Retina (tissue), 1 donor: Measurements from ENCODE around the gene PTS.
A peak's percentile ranks its signal among the peaks of the same experiment; 100 is the strongest.
"Not testable (repeated sequence)": the region's sequence is repeated elsewhere in the genome, so short reads cannot be mapped to it uniquely, and the experiment has no call there.

Source experiments
- DNase-seq: peaks from one replicate; pipeline ENCODE4 v3.0.0-alpha.2; 2016

PTS gene

DNA sequence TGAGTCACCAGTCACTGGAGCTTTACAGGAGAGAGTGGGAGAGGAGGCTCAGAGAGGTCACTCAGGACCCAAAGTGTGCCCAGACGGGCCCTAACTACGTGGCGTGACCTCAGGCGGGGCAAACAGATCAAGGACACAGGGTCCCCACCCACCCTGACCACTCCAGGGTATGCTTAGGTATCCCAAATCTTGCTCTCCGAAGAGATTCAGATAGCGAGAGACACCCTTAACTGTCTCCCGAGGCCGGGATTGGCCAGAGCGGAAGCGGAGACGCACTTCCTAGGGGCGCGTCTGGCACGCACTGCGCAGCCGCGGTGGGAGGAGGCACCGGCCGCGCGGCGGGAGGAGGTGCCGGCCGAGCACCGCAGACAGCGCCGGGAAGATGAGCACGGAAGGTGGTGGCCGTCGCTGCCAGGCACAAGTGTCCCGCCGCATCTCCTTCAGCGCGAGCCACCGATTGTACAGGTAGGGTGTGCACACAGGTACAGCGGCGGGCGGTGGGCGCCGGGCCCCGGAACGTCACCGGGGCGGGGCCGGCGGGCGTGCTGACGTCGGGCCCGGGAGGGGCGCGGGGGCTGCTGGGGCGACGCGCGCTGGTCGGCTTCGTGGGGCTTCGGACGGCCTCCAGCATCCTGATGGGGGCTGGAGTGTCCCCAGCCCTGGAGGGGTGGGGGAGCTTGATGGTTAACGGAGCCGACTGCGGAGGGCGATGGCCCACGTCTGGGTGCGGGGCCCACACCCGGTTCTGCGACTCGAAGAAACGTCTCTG lies at the start of gene PTS:
PTS (plus strand) TSS at position 367 of the 769 bp plus-strand sequence; CDS start at position 383, 16 bp downstream.
- peak; percentile 96 for DNase-seq

DNA sequence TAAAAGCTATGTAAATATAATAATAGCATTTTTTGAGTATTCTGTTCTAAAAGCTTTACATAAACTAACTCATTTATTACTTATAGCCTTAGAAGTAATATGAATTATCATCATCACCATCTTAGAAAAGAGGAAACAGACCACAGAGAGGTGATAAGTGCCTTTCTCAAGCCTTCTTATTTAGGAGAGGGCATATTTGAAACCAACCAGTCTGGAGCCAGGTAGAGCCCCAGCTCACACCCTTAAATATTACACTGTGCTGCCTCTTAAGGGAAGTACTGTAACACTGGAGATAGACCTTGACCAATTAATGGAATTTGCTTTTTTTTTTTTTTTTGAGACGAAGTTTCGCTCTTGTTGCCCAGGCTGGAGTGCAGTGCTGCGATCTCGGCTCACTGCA lies 48.6 kb upstream of the PTS start:
- DNase-seq = no peak

DNA sequence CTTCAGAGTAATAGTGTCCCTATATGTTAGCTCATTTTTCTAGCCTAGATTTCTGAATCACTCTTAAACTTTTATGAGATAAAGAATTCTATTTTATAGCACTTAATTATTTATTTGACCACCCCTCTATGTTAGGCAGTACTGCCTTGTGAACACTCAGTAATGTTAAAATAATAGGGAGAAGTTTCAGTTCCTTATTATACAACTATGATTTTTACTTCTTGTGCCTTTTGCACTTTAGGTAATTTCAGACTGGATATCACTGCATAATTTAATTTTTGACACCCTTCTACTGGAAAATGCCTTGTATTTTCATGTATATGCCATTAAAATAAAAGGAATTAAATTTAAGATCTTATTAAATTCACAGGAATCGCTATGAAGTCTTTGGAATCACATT lies 47.8 kb upstream of the PTS start:
- no peak for DNase-seq

DNA sequence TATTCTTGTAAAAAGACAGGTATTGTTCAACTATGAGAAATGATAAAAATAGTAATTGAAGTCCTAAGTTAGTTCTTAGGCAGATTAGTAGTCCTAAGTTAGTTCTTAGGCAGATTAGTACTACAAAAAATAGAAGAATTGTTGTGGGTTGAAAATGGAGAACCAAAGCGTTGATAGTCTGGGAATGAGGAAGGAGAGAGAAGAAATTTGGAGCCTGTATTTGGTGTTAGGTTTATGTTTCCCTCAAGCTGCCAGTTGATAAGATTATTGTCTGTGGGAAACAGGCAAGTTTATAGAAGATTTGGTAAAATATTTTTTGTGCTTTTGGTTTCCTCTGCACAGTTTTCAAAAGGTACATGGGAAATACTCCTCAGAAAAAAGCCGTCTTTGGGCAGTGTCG lies 47.3 kb upstream of the PTS start:
- no peak for DNase-seq

DNA sequence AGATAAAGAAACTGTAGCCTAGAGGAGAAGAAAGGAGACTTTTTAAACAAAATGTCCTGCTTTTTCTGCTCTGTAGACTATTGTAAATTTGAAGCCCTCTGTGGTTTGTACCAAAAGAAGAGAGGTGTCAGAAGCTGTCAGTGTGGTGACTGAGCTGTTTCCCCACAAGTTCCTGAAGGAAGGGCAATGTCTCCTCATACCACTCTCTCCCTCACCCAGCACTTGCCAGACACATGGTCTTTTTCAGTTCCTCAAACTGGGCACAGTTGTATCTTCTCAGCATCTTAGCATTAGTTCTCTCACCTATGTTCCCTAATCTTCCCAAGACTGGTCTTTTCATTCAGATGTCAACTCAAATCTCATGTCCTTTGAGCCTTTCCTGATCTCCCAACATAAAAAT lies 46.6 kb upstream of the PTS start:
- no peak for DNase-seq

DNA sequence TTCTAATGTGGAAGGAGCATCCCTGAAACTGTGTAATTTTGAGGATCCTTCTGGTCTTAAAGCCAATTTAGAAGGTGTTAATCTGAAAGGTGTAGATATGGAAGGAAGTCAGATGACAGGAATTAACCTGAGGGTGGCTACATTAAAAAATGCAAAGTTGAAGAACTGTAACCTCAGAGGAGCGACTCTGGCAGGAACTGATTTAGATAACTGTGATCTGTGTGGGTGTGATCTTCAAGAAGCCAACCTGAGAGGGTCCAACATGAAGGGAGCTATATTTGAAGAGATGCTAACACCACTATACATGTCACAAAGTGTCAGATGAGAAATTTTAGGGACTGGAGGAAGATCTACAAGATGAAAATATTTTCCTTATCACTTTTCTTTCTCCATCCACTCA lies 43.4 kb upstream of the PTS start:
- no peak for DNase-seq

DNA sequence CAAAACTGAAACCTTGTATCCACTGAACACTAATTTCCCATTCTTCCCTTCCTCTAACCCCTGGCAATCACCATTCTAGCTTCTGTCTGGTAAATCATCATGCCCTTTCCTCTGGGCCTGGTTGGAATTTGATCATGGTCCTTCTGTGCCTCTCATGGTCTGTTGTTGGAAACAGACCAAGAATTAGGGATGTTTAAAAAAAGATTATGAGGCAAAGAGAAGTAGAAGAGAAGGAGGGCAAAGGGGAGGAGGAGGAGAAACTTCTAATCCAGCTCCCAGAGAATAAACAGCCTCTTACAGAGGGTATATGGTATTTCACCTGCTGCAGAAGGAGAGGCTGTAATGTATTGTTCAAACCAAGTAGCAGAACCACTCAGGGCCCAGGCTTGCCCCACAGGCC lies 40.3 kb upstream of the PTS start:
- DNase-seq = no peak

DNA sequence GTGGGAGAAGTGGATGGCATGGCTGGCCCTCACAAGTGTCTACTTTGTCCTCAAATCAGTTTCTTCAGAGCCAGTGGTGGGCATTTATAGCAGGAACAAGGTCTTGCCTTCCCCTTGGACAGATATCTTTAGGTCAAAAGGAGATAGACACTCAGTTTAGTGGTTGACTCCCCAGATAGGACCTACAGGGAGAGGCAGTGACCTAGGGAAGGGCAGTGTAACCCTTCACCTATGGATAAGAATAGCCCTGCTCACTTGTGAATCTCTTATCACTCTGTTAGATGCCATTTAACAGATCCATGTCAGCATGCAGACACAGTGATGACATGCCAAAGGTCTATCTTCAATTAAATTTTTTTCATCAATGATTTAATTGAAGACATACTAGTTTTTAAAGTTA lies 39.9 kb upstream of the PTS start:
- DNase-seq = no peak

DNA sequence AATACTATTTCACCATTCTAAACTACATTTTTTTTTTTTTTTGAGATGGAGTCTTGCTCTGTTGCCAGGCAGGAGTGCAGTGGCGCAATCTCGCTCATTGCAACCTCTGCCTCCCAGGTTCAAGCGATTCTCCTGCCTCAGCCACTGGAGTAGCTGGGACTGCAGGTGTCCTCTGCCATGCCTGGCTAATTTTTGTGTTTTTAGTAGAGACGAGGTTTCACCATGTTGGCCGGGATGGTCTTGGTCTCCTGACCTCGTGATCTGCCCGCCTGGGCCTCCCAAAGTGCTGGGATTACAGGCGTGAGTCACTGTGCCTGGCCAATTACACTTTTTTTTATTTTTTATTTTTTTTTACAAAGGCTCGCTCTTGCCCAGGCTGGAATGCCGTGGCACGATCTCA lies 31.1 kb upstream of the PTS start:
- not testable (repeated sequence) for DNase-seq

DNA sequence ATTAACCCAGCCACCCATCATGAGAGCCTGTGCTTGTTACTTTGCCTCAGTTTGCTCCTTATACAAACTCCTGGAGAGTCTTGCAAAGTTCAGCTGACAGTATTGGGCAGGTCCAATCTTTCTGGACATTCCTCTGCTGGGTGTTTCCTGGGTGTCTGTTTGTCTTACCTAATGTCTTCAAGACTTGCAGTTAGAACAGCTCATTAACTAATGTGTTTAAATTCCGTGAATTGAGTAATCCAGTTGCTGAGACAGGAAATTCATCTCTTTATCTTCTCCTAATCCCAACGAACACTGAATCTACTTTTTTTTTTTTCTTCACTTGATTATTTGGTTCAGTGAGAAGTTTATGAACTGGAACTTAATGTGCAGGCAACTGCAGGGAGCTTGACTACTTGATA lies 30.3 kb upstream of the PTS start:
- no peak for DNase-seq

DNA sequence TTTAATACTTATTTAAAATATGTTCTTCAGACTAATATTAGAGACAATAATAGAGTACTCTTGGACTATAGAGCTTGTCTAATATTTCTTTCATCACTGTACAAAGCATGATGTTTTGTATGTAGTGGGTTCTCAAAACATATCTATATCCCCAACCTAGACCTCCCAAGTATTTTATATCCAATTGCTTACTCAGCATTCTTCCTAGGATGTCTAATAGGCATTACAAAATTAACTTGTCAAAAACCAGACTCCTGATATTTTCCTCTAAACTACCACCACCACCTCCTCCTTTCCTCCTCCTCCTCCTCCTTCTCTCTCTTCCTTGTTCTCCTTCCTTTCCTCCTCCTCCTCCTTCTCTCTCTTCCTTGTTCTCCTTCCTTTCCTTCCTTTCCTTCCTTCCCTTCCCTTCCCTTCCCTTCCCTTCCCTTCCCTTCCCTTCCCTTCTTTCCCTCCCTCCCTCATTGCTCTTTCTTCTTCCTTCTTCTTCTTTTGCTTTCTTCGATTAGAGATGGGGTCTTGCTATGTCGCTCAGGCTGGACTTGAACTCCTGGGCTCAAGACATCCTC lies 29.6 kb upstream of the PTS start:
- no peak for DNase-seq

DNA sequence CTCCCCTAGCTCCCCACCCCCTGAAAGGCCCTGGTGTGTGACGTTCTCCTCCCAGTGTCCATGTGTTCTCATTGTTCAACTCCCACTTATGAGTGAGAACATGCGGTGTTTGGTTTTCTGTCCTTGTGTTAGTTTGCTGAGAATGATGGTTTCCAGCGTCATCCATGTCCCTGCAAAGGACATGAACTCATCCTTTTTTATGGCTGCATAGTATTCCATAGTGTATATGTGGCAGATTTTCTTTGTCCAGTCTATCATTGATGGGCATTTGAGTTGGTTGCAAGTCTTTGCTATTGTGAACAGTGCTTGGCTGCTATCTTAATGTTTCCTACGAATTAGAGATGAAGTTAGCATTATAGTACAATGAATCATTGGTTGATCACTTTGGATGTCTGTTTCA lies 27.1 kb upstream of the PTS start:
- not testable (repeated sequence) for DNase-seq

DNA sequence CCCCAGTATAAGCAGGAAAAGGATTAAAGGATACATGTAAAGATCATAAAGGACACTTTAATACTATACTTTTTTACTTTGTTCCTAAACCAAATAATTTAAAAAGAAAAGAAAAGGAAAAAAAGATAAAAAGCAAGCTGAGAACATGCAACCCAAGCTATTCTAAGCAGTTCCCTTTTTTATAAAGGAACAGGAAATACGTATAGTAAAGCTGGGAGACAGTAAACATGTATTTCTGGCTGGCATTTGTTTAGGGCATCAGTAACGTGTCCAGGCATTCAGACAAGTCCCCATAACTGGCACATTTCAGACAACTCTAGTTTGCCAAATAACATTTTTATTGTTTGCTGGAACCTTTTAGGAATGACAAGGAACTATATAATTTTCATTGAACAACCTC lies 26.0 kb upstream of the PTS start:
- no peak for DNase-seq

DNA sequence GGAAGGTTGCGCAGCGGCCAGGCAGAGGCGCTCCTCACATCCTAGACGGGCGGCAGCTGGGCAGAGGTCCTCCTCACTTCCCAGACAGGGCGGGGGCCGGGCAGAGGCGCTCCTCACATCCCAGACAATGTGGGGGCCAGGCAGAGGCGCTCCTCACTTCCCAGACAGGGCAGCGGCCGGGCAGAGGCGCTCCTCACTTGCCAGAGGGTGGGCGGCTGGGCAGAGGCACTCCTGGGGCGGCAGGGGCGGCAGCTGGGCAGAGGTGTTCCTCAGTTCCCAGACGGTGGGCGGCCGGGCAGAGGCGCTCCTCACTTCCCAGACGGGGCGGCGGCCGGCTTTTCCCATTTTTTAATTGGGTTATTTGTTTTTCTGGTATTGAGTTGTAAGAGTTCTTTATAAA lies 20.2 kb upstream of the PTS start:
- no peak for DNase-seq

DNA sequence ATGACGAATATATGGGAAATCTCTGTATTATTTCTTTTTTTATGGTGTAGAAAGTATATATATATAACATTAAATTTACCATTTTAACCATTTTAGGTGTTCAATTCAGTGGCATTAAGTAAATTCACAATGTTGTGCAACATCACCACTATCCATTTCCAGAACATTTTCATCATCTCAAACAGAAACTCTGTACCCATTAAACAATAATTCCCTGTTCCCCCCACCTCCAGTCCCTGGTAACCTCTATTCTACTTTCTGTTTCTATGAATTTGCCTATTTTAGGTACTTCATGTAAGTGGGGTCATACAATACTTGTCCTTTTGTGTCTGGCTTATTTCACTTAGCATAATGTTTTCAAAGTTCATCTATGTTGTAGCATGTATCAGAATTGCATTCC lies 15.3 kb upstream of the PTS start:
- no peak for DNase-seq

DNA sequence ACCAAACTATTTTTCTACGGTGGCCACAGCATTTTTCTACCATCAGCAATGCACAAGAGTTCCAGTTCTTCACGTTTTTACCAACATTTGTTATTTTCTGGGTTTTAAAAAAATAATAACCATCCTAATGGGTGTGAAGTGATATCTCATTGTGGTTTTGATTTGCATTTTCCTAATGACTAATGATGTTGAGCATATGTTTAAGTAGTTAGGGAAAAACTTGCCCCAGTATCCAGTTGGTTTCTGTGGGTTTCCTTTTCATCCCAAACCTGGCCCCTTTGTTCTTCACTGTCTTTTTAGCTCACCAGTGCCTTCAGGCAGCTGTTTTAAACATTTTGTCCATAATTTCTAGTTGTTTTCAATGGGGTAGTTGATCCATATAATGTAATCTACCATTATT lies 14.7 kb upstream of the PTS start:
- no peak for DNase-seq

DNA sequence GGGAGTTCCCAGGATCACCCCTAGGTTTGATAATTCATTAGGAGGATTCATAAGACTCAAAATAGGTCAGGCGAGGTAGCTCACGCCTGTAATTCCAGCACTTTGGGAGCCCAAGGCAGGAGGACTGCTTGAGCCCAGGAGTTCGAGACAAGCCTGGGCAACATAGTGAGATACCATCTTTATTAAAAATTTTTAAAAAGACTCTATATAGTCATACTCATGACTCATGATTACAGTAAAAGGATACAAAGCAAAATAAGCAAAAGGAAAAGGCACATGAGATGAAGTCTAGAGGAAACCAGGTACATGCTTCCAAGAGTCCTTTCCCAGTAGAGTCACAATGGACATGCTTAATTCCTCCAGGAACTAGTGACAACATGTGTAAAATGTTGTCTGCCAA lies 13.9 kb upstream of the PTS start:
- no peak for DNase-seq

DNA sequence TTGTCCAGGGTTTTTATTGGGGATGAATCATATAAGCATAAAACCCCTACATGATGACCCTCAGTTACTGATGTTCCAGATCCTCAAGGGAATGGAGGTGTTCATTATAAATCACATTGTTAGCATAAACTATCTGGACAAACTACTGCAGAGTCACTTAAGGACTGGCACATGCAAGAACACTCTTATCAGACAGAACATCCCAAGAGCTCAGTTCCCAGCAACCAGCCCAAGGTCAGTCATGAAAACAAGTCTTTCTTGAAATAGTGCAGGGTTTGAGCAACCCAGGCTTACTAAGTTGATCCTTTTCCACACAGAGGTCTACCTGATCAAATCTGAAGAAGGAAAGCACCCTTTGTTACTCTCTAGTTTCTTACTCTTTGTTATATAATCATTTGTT lies 13.5 kb upstream of the PTS start:
- no peak for DNase-seq

DNA sequence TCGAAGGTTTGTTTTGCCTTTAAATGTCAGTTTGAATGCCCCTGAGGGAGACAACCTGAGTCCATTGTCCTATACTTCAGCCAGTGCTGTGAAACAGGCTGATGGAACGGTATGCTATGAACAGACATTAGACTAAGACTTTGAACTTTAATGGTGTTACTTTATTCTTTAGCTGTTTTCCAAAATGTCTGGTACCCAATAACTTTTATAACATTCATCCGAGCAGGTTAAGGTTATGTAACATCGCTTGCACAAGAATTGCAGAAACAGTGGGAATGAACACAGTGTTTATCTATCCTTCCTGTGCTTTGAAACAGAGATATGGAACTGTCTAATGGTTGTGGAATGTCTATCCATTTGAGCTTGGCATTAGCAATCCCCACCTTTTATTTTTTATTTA lies 12.5 kb upstream of the PTS start:
- DNase-seq = no peak

DNA sequence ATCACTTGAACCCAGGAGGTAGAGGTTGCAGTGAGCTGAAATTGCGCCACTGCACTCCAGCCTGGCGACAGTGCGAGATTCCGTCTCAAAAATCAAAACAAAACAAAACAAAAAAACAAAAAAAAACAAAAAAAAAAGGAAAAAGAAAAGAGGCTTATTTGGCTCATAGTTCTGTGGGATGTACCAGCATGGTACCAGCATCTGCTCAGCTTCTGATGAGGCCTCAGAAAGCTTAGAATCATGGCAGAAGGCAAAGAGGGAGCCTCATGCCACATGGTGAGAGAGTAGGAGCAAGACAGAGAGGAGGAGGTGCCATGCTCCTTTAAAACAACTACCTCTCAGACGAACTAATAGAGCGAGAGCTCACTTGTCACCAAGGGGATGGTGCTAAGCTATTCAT lies 10.6 kb upstream of the PTS start:
- no peak for DNase-seq

DNA sequence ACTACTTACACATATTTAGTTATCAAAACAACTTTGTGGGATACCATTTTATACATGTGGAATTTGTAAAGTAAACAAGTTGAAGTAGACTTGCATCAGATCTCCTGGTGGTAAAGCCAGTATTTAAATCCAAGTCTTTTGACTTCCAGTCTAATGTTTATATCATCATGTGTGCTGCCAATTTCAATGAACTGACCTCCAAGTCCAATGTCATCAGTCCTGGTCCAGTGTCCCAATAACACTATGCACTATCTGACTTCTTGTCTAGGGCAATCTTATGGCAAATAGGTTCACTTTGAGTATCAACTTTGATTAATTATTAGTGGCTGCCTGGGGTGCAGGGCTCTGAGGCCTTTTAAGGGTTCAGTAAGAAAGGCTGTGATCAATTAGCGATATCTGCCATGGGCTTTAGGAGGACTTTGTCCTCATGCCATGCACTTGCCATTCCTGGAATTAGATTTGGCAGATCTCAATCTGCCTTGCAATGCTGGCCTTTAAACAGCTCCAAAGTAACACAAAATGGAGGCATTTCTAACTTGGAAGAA lies 9.6 kb upstream of the PTS start:
- DNase-seq = no peak

DNA sequence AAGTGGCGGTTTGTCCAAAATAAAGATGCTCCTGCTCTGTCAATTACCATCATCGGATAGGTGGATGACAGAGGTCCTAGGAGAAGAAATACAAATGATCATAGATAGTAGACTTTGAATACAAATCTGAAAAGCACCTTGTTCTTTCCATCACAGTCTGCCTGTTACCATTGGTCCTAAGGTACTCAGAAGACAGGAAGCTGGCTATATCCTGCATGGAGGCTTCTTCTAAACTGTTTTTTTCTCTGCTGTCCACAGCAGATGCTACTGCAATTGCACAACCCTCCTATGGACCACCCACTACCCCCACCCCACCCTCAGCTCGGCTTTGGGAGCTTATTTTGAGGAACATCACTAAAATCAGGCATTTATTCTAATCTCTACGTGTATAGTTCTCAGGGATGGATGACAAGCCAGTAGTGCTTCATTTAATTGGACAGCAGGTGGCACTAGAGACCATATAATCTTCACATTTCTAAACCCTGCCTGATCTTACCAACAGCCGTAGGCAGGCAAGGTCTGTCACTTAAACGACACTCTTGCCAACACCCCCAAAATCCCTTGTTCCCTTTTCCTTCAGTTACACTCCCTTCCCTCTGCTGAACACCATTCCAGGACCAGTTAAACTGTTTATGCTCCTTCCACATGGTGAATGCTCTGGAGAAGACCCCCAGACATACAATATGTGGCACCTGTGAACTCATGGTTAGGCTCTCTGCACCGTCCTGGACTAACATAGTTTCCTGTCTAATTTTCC lies 6.6 kb upstream of the PTS start:
- peak; percentile 67 for DNase-seq

DNA sequence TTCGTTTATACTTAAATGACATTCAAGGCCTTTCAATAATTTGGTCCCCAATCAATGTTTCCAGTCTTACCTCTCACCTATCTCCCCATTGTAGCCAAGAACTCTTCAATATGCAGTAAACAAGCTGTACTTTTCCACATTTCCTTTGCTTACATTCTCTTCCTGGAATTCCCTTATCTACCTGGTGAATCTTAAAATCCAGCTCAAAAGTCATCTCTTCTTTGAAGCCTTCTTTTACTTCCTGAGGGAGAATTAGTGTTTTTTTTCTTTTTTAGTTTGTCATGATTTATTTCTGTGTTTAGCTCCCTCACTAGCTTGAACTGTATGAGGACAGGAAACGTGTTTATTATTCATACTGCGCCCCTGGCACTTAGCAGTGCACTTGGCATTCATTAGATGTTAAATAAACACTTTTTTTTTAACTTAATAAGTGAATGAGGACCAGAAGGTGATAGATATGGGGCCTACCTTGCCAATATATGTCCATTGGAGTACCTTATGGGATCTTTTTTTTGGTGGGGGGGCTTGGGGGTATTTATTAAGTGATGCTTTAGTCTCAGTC lies 4.9 kb upstream of the PTS start:
- no peak for DNase-seq

DNA sequence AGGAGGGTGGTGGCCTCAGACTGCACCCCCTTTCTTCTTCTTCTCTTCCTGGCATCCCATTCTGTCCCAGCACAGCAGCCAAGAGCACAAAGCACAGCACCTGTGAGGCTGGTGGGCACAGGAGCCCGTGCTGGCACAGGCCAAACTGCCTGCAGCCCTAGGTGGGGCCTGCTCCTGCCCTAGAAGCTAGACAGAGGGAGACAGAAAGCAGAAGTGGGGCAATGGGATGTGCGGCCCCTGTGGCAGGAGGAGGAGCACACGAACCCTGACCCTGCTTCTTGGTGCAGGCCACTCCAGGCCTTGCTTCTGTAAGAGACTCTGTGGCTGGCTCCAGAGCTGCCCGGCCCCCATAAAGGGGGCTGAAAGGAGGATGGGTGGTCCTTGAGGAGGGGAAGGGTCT lies 3.9 kb upstream of the PTS start:
- DNase-seq = no peak
